ENCODE data around the gene GABBR2.

Gene GABBR2

DNA sequence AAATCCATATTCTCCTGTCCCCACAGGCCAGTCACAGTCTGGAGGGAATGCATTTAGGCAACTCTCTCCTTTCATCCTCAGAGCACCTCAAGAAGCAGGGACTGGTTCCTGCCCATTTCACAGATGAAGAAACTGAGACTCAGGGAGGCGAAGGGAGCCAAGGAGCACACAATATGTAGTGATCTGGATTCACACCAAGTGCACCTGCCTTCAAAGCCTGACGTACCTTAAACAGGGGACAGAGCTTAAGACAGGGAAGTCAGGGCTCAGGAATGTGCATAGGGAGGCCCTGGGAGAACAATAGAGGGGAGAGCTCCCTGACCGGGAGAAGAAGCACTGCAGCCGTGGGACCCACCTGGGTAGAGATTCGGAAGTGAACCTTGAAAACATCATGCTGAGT is 83.0 kb downstream of the GABBR2 start:
- no peak for DNase-seq

GRCh38 chr9:98619788-98620187 is 88.9 kb downstream of the GABBR2 start:
- DNase-seq, result no peak

DNA sequence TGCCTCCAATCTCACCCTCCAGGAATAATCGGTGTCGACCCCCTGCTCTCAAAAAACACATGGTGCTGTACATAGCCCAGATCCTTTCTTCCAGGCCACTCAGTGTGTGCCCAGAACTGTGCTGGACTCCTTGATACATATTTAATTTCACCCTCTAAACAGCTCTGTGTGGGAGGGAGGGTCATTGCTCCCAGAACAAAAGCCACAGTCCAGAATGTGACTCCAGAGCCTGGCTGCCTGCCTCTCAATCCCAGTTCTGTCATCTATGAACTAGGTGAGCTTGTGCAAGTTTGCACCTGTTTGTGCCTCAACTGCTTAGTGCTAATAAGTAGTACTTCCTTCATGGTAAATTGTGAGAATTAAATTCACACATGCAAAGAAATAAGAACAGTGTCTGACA is 93.1 kb downstream of the GABBR2 start:
- DNase-seq, result no peak

DNA sequence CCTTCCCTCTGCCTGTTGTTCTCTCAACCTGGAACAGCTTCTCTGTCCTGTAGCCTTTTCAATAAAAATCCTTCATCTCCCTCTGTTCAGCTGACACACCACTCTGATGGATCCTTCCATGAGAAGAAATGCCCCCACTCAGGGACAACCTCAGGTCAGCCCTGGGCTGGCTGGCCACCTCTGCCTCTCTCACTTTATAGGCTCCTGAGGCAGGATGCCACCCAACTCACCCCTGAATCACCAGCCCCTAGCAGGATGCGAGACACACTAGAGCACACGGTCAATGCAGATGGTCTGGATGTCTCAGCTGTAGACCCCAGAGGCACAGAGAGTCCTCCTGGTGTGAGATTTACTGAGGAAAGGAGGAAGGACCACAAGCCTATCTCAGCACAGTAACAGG is 93.8 kb downstream of the GABBR2 start:
- no peak for DNase-seq

DNA sequence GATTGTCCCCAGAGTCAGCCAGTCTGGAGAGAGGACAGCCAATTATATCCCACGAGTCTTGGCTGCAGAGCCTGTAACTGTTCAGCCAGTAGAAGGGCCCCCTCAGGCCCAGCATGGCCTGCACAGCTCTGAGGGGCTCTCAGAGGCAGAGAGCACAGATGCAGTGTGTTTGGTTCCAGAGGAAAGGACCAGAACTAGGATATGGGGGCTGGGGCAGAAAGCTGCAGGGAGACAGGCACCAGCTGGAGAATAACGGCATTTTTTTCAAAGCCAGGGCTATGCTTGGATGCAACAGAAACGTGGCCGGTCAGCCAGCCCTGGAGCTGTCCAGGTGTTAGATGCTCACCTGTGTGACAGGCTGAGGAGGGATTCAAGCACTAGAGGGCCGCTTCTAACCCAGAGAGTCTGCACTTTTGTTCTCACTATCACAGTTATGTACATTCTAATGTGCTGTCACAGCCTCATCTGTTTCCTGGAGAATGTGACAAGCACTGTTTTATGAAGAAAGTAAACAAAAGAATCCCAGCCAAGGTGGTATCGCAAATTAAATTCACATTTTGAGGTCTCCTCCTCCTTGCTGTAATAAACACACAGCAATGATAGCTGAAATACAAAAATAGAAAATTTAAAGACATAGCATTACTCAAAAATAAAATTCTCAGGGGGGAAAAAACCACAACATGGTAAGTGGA is 96.5 kb downstream of the GABBR2 start:
- DNase-seq, result no peak

- DNase-seq, result no peak
Measured at GRCh38 chr9:98611319-98611718, 97.4 kb downstream of the GABBR2 start.

- DNase-seq, result no peak
Measured at GRCh38 chr9:98610711-98611110, 98.0 kb downstream of the GABBR2 start.

DNA sequence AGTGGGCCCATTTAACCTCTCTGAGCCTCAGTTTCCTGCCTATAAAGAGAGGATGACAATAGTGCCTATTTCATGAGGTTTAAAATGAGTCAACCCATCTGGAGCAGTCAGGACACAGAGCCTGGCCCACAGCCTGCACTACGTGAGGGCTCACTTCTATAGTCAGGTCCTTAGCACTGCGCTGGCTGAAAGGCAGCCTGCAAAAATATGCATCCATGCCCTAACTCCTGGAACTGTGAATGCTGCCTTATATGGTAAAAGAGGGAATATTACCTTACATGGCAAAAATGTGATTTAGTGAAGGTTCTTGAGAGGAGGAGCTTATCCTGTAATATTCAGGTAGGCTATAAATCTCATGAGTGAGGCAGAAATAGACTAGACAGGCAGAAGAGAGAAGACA is 98.5 kb downstream of the GABBR2 start:
- DNase-seq, result no peak

GRCh38 chr9:98609646-98610045 is 99.1 kb downstream of the GABBR2 start:
- DNase-seq, result no peak

- DNase-seq, result no peak
Measured at GRCh38 chr9:98607787-98608186, 100.9 kb downstream of the GABBR2 start.

DNA sequence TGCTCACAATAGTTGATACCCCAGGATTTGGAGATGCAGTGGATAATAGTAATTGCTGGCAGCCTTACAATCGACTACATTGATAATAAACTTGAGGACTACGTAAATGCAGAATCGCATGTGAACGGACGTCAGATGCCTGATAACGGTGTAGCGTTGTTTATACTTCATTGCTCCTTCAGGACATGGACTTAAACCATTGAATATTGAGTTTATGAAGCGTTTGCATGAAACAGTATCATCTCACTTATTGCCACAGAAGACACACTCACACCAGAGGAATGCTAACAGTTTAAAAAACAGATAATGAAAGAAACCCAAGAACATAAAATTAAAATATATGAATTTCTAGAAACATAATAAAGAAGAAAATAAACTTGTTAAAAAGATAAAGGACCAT is 101.6 kb downstream of the GABBR2 start:
- no peak for DNase-seq

GRCh38 chr9:98606730-98607129 is 102.0 kb downstream of the GABBR2 start:
- DNase-seq, result no peak

- DNase-seq, result no peak
Measured at GRCh38 chr9:98605116-98605515, 103.6 kb downstream of the GABBR2 start.

DNA sequence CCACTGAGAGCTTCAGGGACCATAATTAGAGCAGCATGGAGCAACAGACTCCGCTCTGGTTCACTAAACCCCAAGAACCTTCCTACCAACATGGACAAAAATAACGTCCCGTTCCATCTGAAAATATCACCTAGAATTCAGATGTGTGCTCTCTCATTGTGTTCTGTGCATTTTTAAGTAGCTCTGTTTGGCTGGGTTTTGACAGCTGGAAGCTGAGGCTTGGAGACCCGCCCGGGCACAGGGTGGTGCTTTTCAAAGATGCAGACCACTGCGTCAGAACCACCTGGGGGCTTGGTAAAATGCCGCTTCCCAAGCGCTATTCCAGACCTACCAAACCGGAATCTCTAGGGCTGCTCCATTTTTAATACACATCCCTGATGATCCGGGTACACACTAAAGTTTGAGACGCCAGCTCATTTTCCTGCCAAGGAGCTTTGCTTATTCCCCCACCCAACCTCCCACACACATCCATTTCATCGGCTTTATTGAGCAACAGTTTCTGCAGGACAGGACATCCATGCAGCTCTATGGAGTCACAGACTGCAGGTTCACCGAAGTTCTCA is 104.8 kb downstream of the GABBR2 start:
- DNase-seq, result no peak

DNA sequence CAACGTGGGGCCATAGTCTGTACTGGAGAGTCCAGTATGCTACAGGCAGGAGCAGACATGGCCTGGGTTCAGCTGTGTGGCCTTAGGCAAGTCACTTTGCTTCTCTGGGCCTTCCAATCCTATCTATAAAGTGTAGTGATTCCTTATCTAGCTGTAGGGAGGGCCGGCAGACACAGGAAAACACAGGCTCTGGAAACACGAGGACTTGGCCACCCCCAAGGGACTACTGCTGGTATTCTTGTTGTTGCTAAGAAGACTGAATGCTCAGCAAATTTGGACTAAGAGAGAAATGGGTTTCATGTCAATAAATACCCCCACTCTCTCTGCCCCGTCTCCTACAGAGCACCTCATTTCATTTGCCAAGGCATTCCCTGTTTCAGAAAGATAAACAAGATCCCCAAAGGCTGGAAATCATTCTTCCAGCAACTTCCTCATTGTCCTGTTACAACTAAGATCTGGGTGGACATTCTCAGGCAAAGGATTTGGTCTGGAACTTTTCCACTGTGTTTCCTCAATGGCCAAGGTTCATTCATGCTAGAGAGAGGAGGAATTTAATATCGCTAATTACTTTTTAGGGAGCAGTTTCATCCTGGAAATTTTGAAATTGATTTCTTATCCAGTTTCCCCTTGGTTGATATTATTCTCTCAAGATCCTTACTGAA is 105.8 kb downstream of the GABBR2 start:
- DNase-seq, result no peak

DNA sequence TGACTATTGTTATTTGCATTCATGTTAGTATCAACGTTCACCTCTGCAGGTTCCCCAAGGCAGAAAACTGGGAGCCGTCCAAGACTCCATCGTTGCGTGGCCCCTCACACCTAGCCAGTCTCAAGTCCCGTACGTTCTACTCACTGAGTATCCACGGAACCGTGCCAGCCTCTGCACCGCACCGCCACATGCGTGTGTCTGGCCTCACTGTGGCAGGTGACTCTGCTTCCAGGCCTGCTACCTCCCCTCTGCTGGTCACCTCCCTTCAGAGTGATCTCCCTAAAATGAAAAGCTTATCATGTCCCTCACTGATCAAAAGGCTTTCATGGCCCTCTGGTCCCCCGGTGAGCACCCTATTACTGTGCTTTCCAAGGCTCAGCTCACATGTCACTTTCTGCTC is 108.1 kb downstream of the GABBR2 start:
- DNase-seq, result no peak

- DNase-seq, result no peak
Measured at GRCh38 chr9:98599566-98600216, 109.0 kb downstream of the GABBR2 start.

GRCh38 chr9:98598861-98599260 is 109.9 kb downstream of the GABBR2 start:
- no peak for DNase-seq

GRCh38 chr9:98597236-98597771 is 111.4 kb downstream of the GABBR2 start:
- DNase-seq, result no peak

GRCh38 chr9:98596486-98596885 is 112.2 kb downstream of the GABBR2 start:
- no peak for DNase-seq

DNA sequence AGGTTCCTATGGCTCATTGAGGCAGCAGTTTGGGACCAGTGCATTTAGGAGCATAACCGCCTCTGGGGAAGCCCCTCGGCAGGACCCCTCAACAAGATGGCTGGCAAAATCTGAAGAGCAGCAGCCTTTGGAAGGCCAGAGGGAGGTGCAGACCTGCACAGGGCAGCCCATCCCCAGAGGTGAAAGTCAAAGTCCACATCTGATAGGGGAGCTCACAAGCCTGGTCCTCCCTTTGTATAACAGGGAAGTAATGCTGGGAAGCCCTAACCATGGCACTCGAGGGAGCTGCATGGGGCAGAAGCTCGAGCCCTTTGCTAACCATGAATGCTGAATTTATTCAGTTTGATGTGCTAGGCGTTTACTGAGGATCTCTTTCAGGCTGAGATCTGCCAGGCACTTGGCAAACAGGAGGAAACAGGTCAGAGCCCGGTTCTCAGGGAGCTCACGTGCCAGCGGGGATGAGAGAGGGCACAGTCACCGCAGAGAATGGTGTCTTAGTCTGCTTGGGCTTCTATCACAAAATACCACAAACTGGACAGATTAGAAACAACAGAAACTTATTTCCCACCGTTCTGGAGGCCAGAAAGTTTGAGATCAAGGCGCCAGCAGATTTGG is 114.1 kb downstream of the GABBR2 start:
- DNase-seq, result no peak

GRCh38 chr9:98593354-98594253 is 115.1 kb downstream of the GABBR2 start:
- no peak for DNase-seq

All from suppressor macrophage (primary cell).